ENCODE data around the gene ALOX15. TPM values are rescaled to one million over a fixed set of nuclear protein-coding genes. Genes with fewer than 3 reads are reported as not detected.
"Not testable (repeated sequence)": the region's sequence is repeated elsewhere in the genome, so short reads cannot be mapped to it uniquely, and the experiment has no call there.

Gene ALOX15
- total RNA-seq, 1 donor = not detected

DNA sequence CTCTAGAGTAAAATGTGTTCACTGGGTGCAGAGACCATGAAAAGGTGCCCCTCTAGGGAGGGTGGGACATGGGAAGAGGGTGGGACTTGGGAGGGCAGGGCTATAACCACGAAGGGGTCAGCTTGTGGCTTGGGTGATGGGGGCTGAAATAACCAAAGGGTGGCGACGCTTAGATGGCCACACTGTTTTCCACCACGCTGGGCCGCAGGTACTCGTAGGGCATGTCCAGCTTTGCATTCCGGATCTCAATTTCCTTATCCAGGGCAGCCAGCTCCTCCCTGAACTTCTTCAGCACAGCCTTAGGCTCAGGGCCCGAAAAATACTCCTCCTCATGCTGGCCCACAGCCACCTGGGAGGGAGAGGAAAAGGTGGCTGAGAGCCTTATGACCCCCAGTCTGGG, 10.0 kb downstream of the ALOX15 start:
- no peak for DNase-seq (ENCODE audit: low read depth)
- H3K4me3 ChIP-seq (ENCODE audit: low read depth, low read length) = no peak overlapping the region
- TF ChIP-seq, protein P1, sequence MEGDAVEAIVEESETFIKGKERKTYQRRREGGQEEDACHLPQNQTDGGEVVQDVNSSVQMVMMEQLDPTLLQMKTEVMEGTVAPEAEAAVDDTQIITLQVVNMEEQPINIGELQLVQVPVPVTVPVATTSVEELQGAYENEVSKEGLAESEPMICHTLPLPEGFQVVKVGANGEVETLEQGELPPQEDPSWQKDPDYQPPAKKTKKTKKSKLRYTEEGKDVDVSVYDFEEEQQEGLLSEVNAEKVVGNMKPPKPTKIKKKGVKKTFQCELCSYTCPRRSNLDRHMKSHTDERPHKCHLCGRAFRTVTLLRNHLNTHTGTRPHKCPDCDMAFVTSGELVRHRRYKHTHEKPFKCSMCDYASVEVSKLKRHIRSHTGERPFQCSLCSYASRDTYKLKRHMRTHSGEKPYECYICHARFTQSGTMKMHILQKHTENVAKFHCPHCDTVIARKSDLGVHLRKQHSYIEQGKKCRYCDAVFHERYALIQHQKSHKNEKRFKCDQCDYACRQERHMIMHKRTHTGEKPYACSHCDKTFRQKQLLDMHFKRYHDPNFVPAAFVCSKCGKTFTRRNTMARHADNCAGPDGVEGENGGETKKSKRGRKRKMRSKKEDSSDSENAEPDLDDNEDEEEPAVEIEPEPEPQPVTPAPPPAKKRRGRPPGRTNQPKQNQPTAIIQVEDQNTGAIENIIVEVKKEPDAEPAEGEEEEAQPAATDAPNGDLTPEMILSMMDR (IDR thresholded peaks at IDR 0.05; ENCODE audit: insufficient read depth, low read depth, low read length) = no peak

DNA sequence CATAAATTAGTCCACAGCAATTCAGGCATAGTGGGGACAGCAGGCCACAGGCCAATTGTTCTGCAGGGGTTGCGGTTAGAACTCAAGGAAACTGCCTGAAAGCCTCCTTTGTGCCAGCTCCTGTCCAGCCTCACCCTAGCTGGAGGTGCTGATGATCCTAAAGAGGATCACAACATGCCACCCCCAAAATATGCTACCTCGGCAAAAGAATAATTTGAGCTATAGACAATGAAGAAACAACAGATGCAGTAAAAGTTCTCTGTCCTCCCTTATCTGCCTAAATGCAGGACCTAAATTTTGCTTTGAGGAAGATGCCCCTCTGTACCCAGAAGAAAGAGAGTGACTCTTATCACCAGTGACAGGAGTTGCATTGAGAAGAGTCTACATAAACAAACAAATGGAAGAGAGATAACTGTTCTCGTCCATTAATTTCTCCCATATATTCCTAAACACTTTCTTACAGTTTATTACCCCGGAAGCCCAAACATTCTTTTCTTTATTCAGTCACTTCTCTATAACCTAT, 14.7 kb downstream of the ALOX15 start:
- no peak for DNase-seq (ENCODE audit: low read depth)
- H3K4me3 ChIP-seq (ENCODE audit: low read depth, low read length) = no peak overlapping the region
- TF ChIP-seq, protein P1 (IDR thresholded peaks at IDR 0.05; ENCODE audit: insufficient read depth, low read depth, low read length) = no peak

DNA sequence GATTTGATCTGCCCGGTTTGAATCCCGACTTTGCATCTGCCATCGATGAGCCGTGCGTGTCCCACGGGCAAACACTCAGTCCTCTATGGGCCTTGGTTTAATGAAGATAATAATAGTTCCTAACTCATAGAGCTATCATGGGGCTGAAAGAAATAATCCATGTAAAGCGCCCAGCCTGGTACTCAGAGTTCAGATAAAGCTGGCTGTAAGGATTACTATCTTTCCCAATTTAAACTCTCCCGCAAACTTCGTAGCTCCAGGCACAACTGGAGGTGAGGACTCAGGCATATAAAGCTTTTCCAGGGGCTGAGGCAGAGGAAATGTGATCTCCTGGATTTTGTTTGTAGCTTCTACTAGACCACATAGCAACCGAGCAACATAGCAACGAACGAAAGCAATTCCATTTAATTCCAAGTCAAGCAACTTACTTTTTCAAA, 16.3 kb downstream of the ALOX15 start:
- no peak overlapping the region for H3K4me3 ChIP-seq (ENCODE audit: low read depth, low read length)
- TF ChIP-seq, protein P1 (IDR thresholded peaks at IDR 0.05; ENCODE audit: insufficient read depth, low read depth, low read length) = no peak
- DNase-seq (ENCODE audit: low read depth) = peak; percentile 18

DNA sequence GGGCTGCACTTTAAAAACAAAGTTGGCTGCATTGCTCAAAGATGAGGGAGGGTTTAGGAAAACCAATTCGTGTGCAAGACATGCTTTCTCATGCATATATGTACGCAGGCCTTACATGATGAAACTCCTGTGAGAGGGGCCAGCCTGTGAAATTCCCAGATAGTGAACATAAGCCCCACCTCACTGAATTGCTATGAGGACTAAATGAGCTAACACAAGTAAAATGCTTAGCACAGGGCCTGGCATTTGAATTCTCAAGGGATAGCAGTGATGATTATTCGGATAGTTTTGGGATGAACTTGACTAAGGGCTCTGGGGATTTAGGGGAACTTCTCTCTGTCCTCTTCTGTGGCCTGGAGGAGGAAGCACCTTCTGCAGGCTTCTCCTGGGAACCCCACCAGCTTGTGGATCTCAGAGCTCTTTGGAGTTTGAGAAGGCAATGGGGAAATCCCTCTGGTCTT, 17.0 kb downstream of the ALOX15 start:
- not testable (repeated sequence) for DNase-seq (ENCODE audit: low read depth); H3K4me3 ChIP-seq (ENCODE audit: low read depth, low read length)

DNA sequence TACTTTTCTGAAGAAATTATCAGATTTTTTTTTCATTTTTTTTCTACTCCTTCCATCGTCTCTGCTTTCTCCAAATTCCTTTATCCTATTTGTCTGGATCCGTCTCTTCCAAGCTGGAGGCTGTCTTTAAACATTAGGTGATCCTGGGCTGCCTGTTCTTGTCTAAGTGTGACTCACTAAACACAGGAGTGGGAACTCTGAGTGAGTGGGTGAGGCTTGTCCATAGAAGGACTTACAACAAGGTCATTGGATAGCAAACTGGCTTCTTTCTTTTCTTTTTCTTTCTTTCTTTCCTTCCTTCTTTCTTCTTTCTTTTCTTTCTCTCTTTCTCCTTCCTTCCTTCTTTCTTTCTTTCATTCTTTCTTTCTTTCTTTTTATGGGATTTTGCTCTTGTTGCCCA, 18.2 kb downstream of the ALOX15 start:
- DNase-seq (ENCODE audit: low read depth) = peak; percentile 18
- H3K4me3 ChIP-seq (ENCODE audit: low read depth, low read length) = no peak overlapping the region
- TF ChIP-seq, protein P1 (IDR thresholded peaks at IDR 0.05; ENCODE audit: insufficient read depth, low read depth, low read length) = no peak

DNA sequence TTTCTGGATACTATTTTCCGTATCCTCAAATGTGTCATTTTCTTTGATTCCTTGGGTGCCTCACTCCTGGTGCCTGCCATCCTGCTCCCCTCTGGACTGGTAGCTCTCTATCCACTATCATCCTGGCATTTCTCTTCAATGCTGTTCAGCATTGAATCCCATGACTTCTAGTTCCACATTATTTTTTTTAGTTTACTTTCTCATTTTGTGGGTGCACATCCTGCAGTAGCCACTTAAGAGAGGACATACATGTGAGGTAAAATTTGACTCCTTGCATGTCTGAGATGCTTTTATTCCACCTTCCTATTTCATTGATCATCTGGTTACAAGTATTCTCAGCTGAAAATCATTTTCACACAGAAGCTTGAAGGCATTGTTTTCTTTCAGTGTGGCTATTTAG, 19.1 kb downstream of the ALOX15 start:
- no peak for DNase-seq (ENCODE audit: low read depth)
- H3K4me3 ChIP-seq (ENCODE audit: low read depth, low read length) = no peak overlapping the region
- TF ChIP-seq, protein P1 (IDR thresholded peaks at IDR 0.05; ENCODE audit: insufficient read depth, low read depth, low read length) = no peak

DNA sequence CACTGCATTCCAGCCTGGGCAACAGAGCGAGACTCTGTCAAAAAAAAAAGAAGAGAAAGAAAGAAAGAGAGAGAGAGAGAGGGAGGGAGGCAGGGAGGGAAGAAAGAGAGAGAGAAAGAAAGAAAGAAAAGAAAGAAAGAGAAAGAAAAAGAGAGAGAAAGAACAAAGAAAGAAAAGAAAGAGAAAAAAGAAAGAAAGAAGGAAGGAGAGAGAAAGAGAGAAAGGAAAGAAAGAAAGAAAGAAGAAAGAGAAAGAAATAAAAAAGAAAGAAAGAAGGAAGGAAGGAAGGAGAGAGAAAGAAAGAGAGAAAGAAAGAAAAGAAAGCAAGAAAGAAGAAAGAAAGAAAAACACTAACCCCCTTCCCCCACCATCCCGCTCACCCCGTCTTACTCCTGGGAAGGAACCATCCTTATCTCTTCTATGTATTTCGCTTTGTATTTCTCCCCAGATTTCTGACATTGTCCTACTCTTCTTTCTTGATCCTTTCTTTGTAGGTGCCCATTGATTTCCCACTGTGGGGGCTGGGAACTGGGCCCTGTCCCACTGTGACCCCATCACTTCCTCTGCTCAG, 20.9 kb downstream of the ALOX15 start:
- TF ChIP-seq, protein P1 (IDR thresholded peaks at IDR 0.05; ENCODE audit: insufficient read depth, low read depth, low read length) = no peak
- no peak for DNase-seq (ENCODE audit: low read depth)
- H3K4me3 ChIP-seq (ENCODE audit: low read depth, low read length) = no peak overlapping the region
